Measurements from ENCODE around the gene PTPRA. TPM values are rescaled to one million over a fixed set of nuclear protein-coding genes. Genes with fewer than 3 reads are reported as not detected.

Gene PTPRA
- total RNA-seq, 1 experiment from 2014 or later, result 47.2 TPM

DNA sequence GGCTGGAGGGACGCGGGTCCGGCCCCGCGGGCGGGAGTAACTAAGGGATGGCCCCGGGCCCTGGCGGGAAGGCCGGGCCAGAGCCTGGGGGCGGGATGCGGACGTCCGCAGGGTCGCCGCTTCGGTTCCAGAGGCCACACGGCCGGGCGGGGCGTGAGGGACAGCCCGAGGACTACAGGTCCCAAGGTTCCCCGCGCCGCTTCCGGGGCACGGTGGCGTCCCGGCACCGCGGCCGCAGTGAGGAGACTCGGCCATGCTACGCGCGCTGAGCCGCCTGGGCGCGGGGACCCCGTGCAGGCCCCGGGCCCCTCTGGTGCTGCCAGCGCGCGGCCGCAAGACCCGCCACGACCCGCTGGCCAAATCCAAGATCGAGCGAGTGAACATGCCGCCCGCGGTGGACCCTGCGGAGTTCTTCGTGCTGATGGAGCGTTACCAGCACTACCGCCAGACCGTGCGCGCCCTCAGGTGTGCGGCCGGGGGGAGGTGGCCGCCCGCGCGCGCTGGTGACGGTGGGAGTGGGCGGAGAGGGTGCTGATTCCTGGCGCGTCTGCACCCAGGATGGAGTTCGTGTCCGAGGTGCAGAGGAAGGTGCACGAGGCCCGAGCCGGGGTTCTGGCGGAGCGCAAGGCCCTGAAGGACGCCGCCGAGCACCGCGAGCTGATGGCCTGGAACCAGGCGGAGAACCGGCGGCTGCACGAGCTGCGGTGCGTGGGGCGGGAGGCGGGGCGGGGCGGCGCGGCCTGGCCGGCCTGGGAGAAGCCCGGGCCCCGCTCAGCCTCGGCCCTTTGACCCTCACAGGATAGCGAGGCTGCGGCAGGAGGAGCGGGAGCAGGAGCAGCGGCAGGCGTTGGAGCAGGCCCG, 172.8 kb downstream of the PTPRA start, which contains the start of gene MRPS26 (continued):
- TF ChIP-seq PRRX2 (CRISPR knock-in tag; IDR thresholded peaks at IDR 0.05) (0 out of 2 replicates have a peak, but pooled peaks have one; percentile 32), TCF7 (CRISPR knock-in tag; IDR thresholded peaks at IDR 0.05; ENCODE audit: low read depth) (peak; percentile 76; the same call in 1 of the 2 replicates), NFATC4 (CRISPR knock-in tag; IDR thresholded peaks at IDR 0.05) (0 out of 2 replicates have a peak, but pooled peaks have one; percentile 24), GABPB1 (CRISPR knock-in tag; IDR thresholded peaks at IDR 0.05) (peak; percentile 78), FOXK1 (CRISPR knock-in tag; IDR thresholded peaks at IDR 0.05) (no peak; the same call in 1 of the 2 replicates), NR2C2 (CRISPR knock-in tag; IDR thresholded peaks at IDR 0.05) (peak; percentile 30; the same call in 1 of the 2 replicates), ZNF263 (CRISPR knock-in tag; IDR thresholded peaks at IDR 0.05; ENCODE audit: low read depth) (no peak), SP1 (CRISPR knock-in tag; conservative IDR thresholded peaks at IDR 0.05) (peak; percentile 81), TEAD1 (CRISPR knock-in tag; IDR thresholded peaks at IDR 0.05) (no peak), ZNF232 (CRISPR knock-in tag; IDR thresholded peaks at IDR 0.05) (peak; percentile 94; the same call in 1 of the 2 replicates), EMX1 (CRISPR knock-in tag; IDR thresholded peaks at IDR 0.05) (peak; percentile 62; the same call in 1 of the 2 replicates), FOXP1 (CRISPR knock-in tag; IDR thresholded peaks at IDR 0.05; ENCODE audit: borderline replicate concordance) (peak; percentile 89), TP53 (CRISPR knock-in tag; IDR thresholded peaks at IDR 0.05) (peak; percentile 88), SMAD3 (CRISPR knock-in tag; IDR thresholded peaks at IDR 0.05; ENCODE audit: borderline replicate concordance) (peak; percentile 89)
- TF ChIP-seq, protein P1, sequence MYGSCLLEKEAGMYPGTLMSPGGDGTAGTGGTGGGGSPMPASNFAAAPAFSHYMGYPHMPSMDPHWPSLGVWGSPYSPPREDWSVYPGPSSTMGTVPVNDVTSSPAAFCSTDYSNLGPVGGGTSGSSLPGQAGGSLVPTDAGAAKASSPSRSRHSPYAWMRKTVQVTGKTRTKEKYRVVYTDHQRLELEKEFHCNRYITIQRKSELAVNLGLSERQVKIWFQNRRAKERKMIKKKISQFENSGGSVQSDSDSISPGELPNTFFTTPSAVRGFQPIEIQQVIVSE (CRISPR knock-in tag; IDR thresholded peaks at IDR 0.05; ENCODE audit: borderline replicate concordance), result no peak
- TF ChIP-seq, protein P2, sequence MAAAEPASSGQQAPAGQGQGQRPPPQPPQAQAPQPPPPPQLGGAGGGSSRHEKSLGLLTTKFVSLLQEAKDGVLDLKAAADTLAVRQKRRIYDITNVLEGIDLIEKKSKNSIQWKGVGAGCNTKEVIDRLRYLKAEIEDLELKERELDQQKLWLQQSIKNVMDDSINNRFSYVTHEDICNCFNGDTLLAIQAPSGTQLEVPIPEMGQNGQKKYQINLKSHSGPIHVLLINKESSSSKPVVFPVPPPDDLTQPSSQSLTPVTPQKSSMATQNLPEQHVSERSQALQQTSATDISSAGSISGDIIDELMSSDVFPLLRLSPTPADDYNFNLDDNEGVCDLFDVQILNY (CRISPR knock-in tag; IDR thresholded peaks at IDR 0.05), result peak; percentile 89
- TF ChIP-seq, protein P3, sequence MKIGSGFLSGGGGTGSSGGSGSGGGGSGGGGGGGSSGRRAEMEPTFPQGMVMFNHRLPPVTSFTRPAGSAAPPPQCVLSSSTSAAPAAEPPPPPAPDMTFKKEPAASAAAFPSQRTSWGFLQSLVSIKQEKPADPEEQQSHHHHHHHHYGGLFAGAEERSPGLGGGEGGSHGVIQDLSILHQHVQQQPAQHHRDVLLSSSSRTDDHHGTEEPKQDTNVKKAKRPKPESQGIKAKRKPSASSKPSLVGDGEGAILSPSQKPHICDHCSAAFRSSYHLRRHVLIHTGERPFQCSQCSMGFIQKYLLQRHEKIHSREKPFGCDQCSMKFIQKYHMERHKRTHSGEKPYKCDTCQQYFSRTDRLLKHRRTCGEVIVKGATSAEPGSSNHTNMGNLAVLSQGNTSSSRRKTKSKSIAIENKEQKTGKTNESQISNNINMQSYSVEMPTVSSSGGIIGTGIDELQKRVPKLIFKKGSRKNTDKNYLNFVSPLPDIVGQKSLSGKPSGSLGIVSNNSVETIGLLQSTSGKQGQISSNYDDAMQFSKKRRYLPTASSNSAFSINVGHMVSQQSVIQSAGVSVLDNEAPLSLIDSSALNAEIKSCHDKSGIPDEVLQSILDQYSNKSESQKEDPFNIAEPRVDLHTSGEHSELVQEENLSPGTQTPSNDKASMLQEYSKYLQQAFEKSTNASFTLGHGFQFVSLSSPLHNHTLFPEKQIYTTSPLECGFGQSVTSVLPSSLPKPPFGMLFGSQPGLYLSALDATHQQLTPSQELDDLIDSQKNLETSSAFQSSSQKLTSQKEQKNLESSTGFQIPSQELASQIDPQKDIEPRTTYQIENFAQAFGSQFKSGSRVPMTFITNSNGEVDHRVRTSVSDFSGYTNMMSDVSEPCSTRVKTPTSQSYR (CRISPR knock-in tag; IDR thresholded peaks at IDR 0.05), result no peak
- TF ChIP-seq, protein P4, sequence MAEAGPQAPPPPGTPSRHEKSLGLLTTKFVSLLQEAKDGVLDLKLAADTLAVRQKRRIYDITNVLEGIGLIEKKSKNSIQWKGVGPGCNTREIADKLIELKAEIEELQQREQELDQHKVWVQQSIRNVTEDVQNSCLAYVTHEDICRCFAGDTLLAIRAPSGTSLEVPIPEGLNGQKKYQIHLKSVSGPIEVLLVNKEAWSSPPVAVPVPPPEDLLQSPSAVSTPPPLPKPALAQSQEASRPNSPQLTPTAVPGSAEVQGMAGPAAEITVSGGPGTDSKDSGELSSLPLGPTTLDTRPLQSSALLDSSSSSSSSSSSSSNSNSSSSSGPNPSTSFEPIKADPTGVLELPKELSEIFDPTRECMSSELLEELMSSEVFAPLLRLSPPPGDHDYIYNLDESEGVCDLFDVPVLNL (CRISPR knock-in tag; IDR thresholded peaks at IDR 0.05; ENCODE audit: borderline replicate concordance, low read depth), result peak; percentile 30; the same call in 1 of the 2 replicates

GRCh38 chr20:3046677-3047462, 173.6 kb downstream of the PTPRA start:
- ChIA-PET CTCF (interaction anchor here (0.7 kb wide), 1 partner anchor 69 kb away, joined by 4 read pairs; no protein-coding TSS in a partner anchor), POLR2A (interaction anchor here (0.8 to 1.0 kb wide), 2 partner anchors 283 to 361 kb away, joined by 3 read pairs; no protein-coding TSS in a partner anchor)
- Mint-ChIP-seq H3K9me3 (no peaks in the 10 kb centered on the region), H3K4me3 (peak overlapping the region; percentile 80), H3K27ac (peak overlapping the region; percentile 49), H3K36me3 (peaks cover 27% of the 10 kb centered on the region), H3K27me3 (ENCODE audit: low read depth) (no peaks in the 10 kb centered on the region), H3K4me1 (peaks cover 21% of the 10 kb centered on the region)
- peak; percentile 12 for ATAC-seq
- DNase-seq (ENCODE audit: low spot score), result no peak
- TF ChIP-seq NFYB (CRISPR knock-in tag; conservative IDR thresholded peaks at IDR 0.05; ENCODE audit: low read depth) (0 out of 2 replicates have a peak, but pooled peaks have one; percentile 26), USF1 (CRISPR knock-in tag; IDR thresholded peaks at IDR 0.05) (no peak), KAT7 (CRISPR knock-in tag; IDR thresholded peaks at IDR 0.05; ENCODE audit: borderline replicate concordance) (0 out of 2 replicates have a peak, but pooled peaks have one; percentile 26), RORB (CRISPR knock-in tag; IDR thresholded peaks at IDR 0.05) (no peak), ETV6 (CRISPR knock-in tag; IDR thresholded peaks at IDR 0.05) (peak; percentile 42; the same call in 1 of the 2 replicates), TEAD1 (CRISPR knock-in tag; IDR thresholded peaks at IDR 0.05) (0 out of 2 replicates have a peak, but pooled peaks have one; percentile 45), ZBTB43 (CRISPR knock-in tag; IDR thresholded peaks at IDR 0.05) (0 out of 2 replicates have a peak, but pooled peaks have one; percentile 15)

Data from WTC11 (cell line).